Mucosa of rectum (tissue), 2 donors: ENCODE results near the gene EMC7.

ENCODE experiments used
- H3K27ac ChIP-seq, 2 donors: one replicate each; pipeline ENCODE4 v1.7.0; 2013; ENCODE audit warnings: inconsistent platforms in 2 of 2, low read depth in 2 of 2, low read length in 2 of 2
- H3K27me3 ChIP-seq, 2 donors: one replicate each; pipeline ENCODE4 v1.7.0; 2013; ENCODE audit warnings: low read length in 2 of 2; ENCODE audit not compliant: control insufficient read depth in 2 of 2, insufficient read depth in 2 of 2
- H3K36me3 ChIP-seq, 2 donors: one replicate each; pipeline ENCODE4 v1.7.0; 2013; ENCODE audit warnings: low read length in 2 of 2; ENCODE audit not compliant: control insufficient read depth in 2 of 2, insufficient read depth in 2 of 2
- H3K4me1 ChIP-seq, 2 donors: one replicate each; pipeline ENCODE4 v1.7.0; 2013; ENCODE audit warnings: low read length in 2 of 2, mild to moderate bottlenecking in 1 of 2; ENCODE audit not compliant: control insufficient read depth in 2 of 2, insufficient read depth in 2 of 2
- H3K4me3 ChIP-seq, 2 donors: one replicate each; pipeline ENCODE4 v1.7.0; 2013; ENCODE audit warnings: low read length in 2 of 2
- H3K9ac ChIP-seq, 2 donors: one replicate each; pipeline ENCODE4 v1.7.0; 2013; ENCODE audit warnings: low read length in 2 of 2, low read depth in 1 of 2, mild to moderate bottlenecking in 1 of 2
- H3K9me3 ChIP-seq, 2 donors: one replicate each; pipeline ENCODE4 v1.7.0; 2013; ENCODE audit warnings: low read length in 2 of 2; ENCODE audit not compliant: control insufficient read depth in 2 of 2
- donor health status: healthy.
- donor health status: Normal muscosa, but diverticular disease.

The EMC7 gene

GRCh38 chr15:34099914-34100313, 1.7 kb downstream of the EMC7 start:
- Histone ChIP-seq H3K9ac (no peak overlapping the region), H3K27me3 (no peaks in the 10 kb centered on the region), H3K36me3 (peaks cover 0 to 4% of the 10 kb centered on the region in 2 donors), H3K9me3 (no peaks in the 10 kb centered on the region), H3K27ac (no peak overlapping the region), H3K4me1 (peaks cover 0 to 15% of the 10 kb centered on the region in 2 donors), H3K4me3 (no peak overlapping the region)

GRCh38 chr15:34085746-34086145, 15.9 kb downstream of the EMC7 start:
- H3K36me3 ChIP-seq = peaks cover 14 to 34% of the 10 kb centered on the region in 2 donors
- H3K9me3 ChIP-seq = no peaks in the 10 kb centered on the region
- no peak overlapping the region for H3K27ac ChIP-seq
- no peak overlapping the region for H3K4me3 ChIP-seq
- H3K27me3 ChIP-seq = no peaks in the 10 kb centered on the region
- H3K9ac ChIP-seq = no peak overlapping the region
- H3K4me1 ChIP-seq = peaks cover 0 to 3% of the 10 kb centered on the region in 2 donors

GRCh38 chr15:34084086-34084485, 17.6 kb downstream of the EMC7 start:
- no peaks in the 10 kb centered on the region for H3K9me3 ChIP-seq
- peaks cover 11 to 27% of the 10 kb centered on the region in 2 donors for H3K36me3 ChIP-seq
- no peak overlapping the region for H3K27ac ChIP-seq

GRCh38 chr15:34079904-34080303, 21.8 kb downstream of the EMC7 start:
- peaks cover 0 to 7% of the 10 kb centered on the region in 2 donors for H3K4me1 ChIP-seq
- H3K9ac ChIP-seq = peak overlapping the region in 1 of 2 donors; percentile 10
- no peak overlapping the region for H3K4me3 ChIP-seq
- peaks cover 0 to 6% of the 10 kb centered on the region in 2 donors for H3K36me3 ChIP-seq
- H3K27me3 ChIP-seq = no peaks in the 10 kb centered on the region
- H3K9me3 ChIP-seq = no peaks in the 10 kb centered on the region
- peak overlapping the region; percentile 35 to 42 for H3K27ac ChIP-seq

More at GRCh38 chr15:34084086-34084485, 17.6 kb downstream of the EMC7 start:
- H3K4me1 ChIP-seq = peaks cover 0 to 7% of the 10 kb centered on the region in 2 donors
- no peak overlapping the region for H3K9ac ChIP-seq
- no peaks in the 10 kb centered on the region for H3K27me3 ChIP-seq
- no peak overlapping the region for H3K4me3 ChIP-seq

GRCh38 chr15:34078900-34079299, 22.8 kb downstream of the EMC7 start:
- Histone ChIP-seq H3K27ac (no peak overlapping the region), H3K4me1 (peaks cover 0 to 4% of the 10 kb centered on the region in 2 donors), H3K9me3 (no peaks in the 10 kb centered on the region), H3K27me3 (no peaks in the 10 kb centered on the region), H3K4me3 (no peak overlapping the region), H3K36me3 (peaks cover 0 to under 1% of the 10 kb centered on the region in 2 donors), H3K9ac (no peak overlapping the region)

GRCh38 chr15:34076785-34077184, 24.9 kb downstream of the EMC7 start:
- Histone ChIP-seq H3K27me3 (no peaks in the 10 kb centered on the region), H3K27ac (no peak overlapping the region), H3K9me3 (no peaks in the 10 kb centered on the region), H3K4me3 (no peak overlapping the region), H3K4me1 (peaks cover 0 to 4% of the 10 kb centered on the region in 2 donors), H3K36me3 (no peaks in the 10 kb centered on the region), H3K9ac (no peak overlapping the region)

GRCh38 chr15:34070003-34070402, 31.7 kb downstream of the EMC7 start:
- Histone ChIP-seq H3K9ac (no peak overlapping the region), H3K4me1 (no peaks in the 10 kb centered on the region), H3K36me3 (no peaks in the 10 kb centered on the region), H3K27ac (no peak overlapping the region), H3K9me3 (no peaks in the 10 kb centered on the region), H3K27me3 (no peaks in the 10 kb centered on the region), H3K4me3 (no peak overlapping the region)

- H3K9me3 ChIP-seq = no peaks in the 10 kb centered on the region
- H3K27ac ChIP-seq = no peak overlapping the region
- no peak overlapping the region for H3K4me3 ChIP-seq
- H3K36me3 ChIP-seq = no peaks in the 10 kb centered on the region
- H3K4me1 ChIP-seq = peaks cover 0 to 2% of the 10 kb centered on the region in 2 donors
- no peak overlapping the region for H3K9ac ChIP-seq
- H3K27me3 ChIP-seq = no peaks in the 10 kb centered on the region
Observed at GRCh38 chr15:34065941-34066340, 35.7 kb downstream of the EMC7 start.

GRCh38 chr15:34065261-34065660, 36.4 kb downstream of the EMC7 start:
- Histone ChIP-seq H3K36me3 (no peaks in the 10 kb centered on the region), H3K27ac (no peak overlapping the region), H3K27me3 (no peaks in the 10 kb centered on the region), H3K9me3 (no peaks in the 10 kb centered on the region), H3K9ac (no peak overlapping the region), H3K4me3 (no peak overlapping the region), H3K4me1 (peaks cover 0 to 2% of the 10 kb centered on the region in 2 donors)

- H3K4me1 ChIP-seq = peaks cover 0 to 2% of the 10 kb centered on the region in 2 donors
- H3K36me3 ChIP-seq = no peaks in the 10 kb centered on the region
- H3K27me3 ChIP-seq = no peaks in the 10 kb centered on the region
- H3K9ac ChIP-seq = no peak overlapping the region
- H3K27ac ChIP-seq = no peak overlapping the region
- no peaks in the 10 kb centered on the region for H3K9me3 ChIP-seq
- no peak overlapping the region for H3K4me3 ChIP-seq
Observed at GRCh38 chr15:34064438-34064837, 37.2 kb downstream of the EMC7 start.

- H3K27ac ChIP-seq = no peak overlapping the region
- H3K36me3 ChIP-seq = no peaks in the 10 kb centered on the region
Observed at GRCh38 chr15:34059946-34060345, 41.7 kb downstream of the EMC7 start.

More at GRCh38 chr15:34059946-34060345, 41.7 kb downstream of the EMC7 start:
- Histone ChIP-seq H3K9me3 (no peaks in the 10 kb centered on the region), H3K9ac (no peak overlapping the region), H3K27me3 (no peaks in the 10 kb centered on the region), H3K4me3 (no peak overlapping the region), H3K4me1 (peaks cover 2 to 3% of the 10 kb centered on the region in 2 donors)
